CD14-positive monocyte (primary cell): ENCODE results near the gene BMP2. TPM values are rescaled to one million over a fixed set of nuclear protein-coding genes. Genes with fewer than 3 reads are reported as not detected.

Experiments
- DNase-seq, 3 donors: peaks; one replicate each; pipeline ENCODE4 v3.0.0-alpha.2; 2011 to 2022
- H2AFZ ChIP-seq: 2 replicates; pipeline ENCODE4 v1.6.0; 2012; ENCODE audit warnings: mild to moderate bottlenecking, low read depth, low read length, inconsistent platforms; ENCODE audit not compliant: insufficient read depth, poor library complexity, severe bottlenecking
- H3K27ac ChIP-seq, 2 donors: 1 replicate in 1 of 2; 2 replicates in 1 of 2; pipeline ENCODE4 v1.5.1; 2012 to 2013; ENCODE audit warnings: low read length in 2 of 2, control low read depth in 1 of 2, inconsistent platforms in 1 of 2, low read depth in 1 of 2, mild to moderate bottlenecking in 1 of 2
- H3K27me3 ChIP-seq, 2 donors: one replicate each; pipeline versions ENCODE4 v1.6.0 to v1.6.1; 2011 to 2013; ENCODE audit warnings: low read length in 2 of 2; ENCODE audit not compliant: control insufficient read depth in 2 of 2, insufficient read depth in 2 of 2
- H3K36me3 ChIP-seq, 2 donors: replicated peaks in 1 of 2; 1 replicate in 1 of 2; 2 replicates in 1 of 2; pipeline versions ENCODE4 v1.5.1 to v1.6.1; 2012 to 2013; ENCODE audit warnings: low read length in 2 of 2, control low read depth in 1 of 2, inconsistent platforms in 1 of 2, mild to moderate bottlenecking in 1 of 2; ENCODE audit not compliant: insufficient read depth in 2 of 2, control insufficient read depth in 1 of 2
- H3K4me1 ChIP-seq, 2 donors: 1 replicate in 1 of 2; 2 replicates in 1 of 2; pipeline versions ENCODE4 v1.5.1 to v1.6.1; 2012 to 2013; ENCODE audit warnings: low read length in 2 of 2, control low read depth in 1 of 2, inconsistent platforms in 1 of 2, mild to moderate bottlenecking in 1 of 2, moderate library complexity in 1 of 2; ENCODE audit not compliant: insufficient read depth in 2 of 2, control insufficient read depth in 1 of 2
- H3K4me2 ChIP-seq: replicated peaks from 2 replicates; pipeline ENCODE3; 2012; ENCODE audit warnings: low read length, moderate library complexity, mild to moderate bottlenecking; ENCODE audit not compliant: poor library complexity, severe bottlenecking; ENCODE audit errors: extremely low read depth
- H3K4me3 ChIP-seq, 3 experiments: fragments of 200-600 bp in 1 of 3; sonication (generic) in 1 of 3; replicated peaks in 1 of 3; 1 replicate in 2 of 3; 2 replicates in 1 of 3; pipeline ENCODE4 v1.5.1; 2011 to 2013; ENCODE audit warnings: low read length in 3 of 3, mild to moderate bottlenecking in 3 of 3, control low read depth in 2 of 3, low read depth in 2 of 3, inconsistent platforms in 1 of 3, moderate library complexity in 1 of 3
- H3K79me2 ChIP-seq: 2 replicates; pipeline ENCODE4 v1.6.0; 2012; ENCODE audit warnings: mild to moderate bottlenecking, control low read depth, inconsistent platforms, low read length, moderate library complexity; ENCODE audit not compliant: insufficient read depth
- H3K9ac ChIP-seq: 2 replicates; pipeline ENCODE4 v1.6.0; 2017; ENCODE audit warnings: low read length, mild to moderate bottlenecking; ENCODE audit not compliant: insufficient read depth, poor library complexity, severe bottlenecking
- H3K9me3 ChIP-seq, 2 donors: replicated peaks in 1 of 2; 1 replicate in 1 of 2; 2 replicates in 1 of 2; pipeline versions ENCODE4 v1.5.1 to v1.6.1; 2012 to 2013; ENCODE audit warnings: low read length in 2 of 2, control low read depth in 1 of 2; ENCODE audit not compliant: control insufficient read depth in 1 of 2, insufficient read depth in 1 of 2
- H4K20me1 ChIP-seq: 2 replicates; pipeline ENCODE4 v1.6.0; 2012; ENCODE audit warnings: mild to moderate bottlenecking, low read length, control low read depth, moderate library complexity; ENCODE audit not compliant: insufficient read depth
- H3K27ac Mint-ChIP-seq, 7 donors: one replicate each; pipeline ENCODE4 v1.8.0; 2020; ENCODE audit warnings: mild to moderate bottlenecking in 7 of 7, mixed read lengths in 7 of 7, moderate library complexity in 6 of 7, inconsistent platforms in 2 of 7
- H3K27me3 Mint-ChIP-seq, 3 donors: one replicate each; pipeline ENCODE4 v1.8.0; 2021 to 2022; ENCODE audit warnings: low read depth in 3 of 3, mild to moderate bottlenecking in 3 of 3, mixed read lengths in 3 of 3, moderate library complexity in 3 of 3, inconsistent platforms in 1 of 3
- H3K36me3 Mint-ChIP-seq, 2 donors: one replicate each; pipeline ENCODE4 v1.8.0; 2020; ENCODE audit warnings: mixed read lengths in 2 of 2, inconsistent platforms in 1 of 2, mild to moderate bottlenecking in 1 of 2
- H3K4me1 Mint-ChIP-seq: one replicate; pipeline ENCODE4 v1.8.0; 2020; ENCODE audit warnings: mild to moderate bottlenecking, mixed read lengths
- H3K4me3 Mint-ChIP-seq, 2 donors: one replicate each; pipeline ENCODE4 v1.8.0; 2020; ENCODE audit warnings: mild to moderate bottlenecking in 2 of 2, mixed read lengths in 2 of 2, moderate library complexity in 1 of 2
- H3K9me3 Mint-ChIP-seq, 7 donors: one replicate each; pipeline ENCODE4 v1.8.0; 2020 to 2022; ENCODE audit warnings: mixed read lengths in 7 of 7, mild to moderate bottlenecking in 6 of 7, moderate library complexity in 6 of 7, inconsistent platforms in 2 of 7
- WGBS: methylation state at CpG from one replicate; pipeline ENCODE4 v1.1.5; 2013; ENCODE audit warnings: missing lambda C conversion rate; ENCODE audit not compliant: insufficient coverage; 5-methylcytosine and 5-hydroxymethylcytosine counted together
- intact Hi-C, 2 donors: fragments of 100-400 bp; cut with micrococcal nuclease; formaldehyde crosslinking; loops; one replicate each; pipeline versions ENCODE4 v1.15.0 to v1.15.1; 2023
- polyA plus RNA-seq, 3 donors: library from polyadenylated mRNA; depleted of rRNA in 1 of 3; unstranded in 2 of 3; stranded (reverse) in 1 of 3; fragments of 300-500 nt in 2 of 3; fragments of >200 nt in 1 of 3; fragmentation: Illumina TruSeq in 2 of 3; gene quantifications; 1 replicate in 2 of 3; 2 replicates in 1 of 3; pipeline ENCODE4 v1.2.3, GENCODE V29; 2012 to 2021
- TF ChIP-seq, protein P1 (sequence below): fragments of 200-600 bp; IDR thresholded peaks from one replicate; pipeline ENCODE4 v1.8.0; 2022; ENCODE audit warnings: antibody characterized with exemption, mild to moderate bottlenecking

The BMP2 gene
- polyA plus RNA-seq, 3 donors: 0.07 TPM; not detected in 2

DNA sequence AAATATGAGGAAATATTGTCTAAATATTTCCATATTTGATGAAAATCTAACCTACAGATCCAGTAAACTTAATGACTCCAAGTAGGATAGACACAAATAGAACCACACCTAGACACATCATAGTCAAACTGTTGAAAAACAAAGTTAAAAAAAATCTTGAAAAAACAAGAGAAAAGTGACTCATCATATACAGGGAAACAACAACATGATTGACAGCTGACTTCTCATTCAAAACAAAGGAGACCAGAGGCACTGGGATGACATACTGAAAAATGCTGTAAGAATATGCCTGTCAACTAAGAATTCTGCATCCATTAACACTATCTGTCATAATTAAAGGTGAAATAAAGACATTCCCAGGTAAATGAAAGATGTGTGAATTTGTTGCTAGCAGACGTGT lies 38.8 kb downstream of the BMP2 start:
- WGBS: no CpG with 5 or more reads among the region's 1 CpG
- Histone ChIP-seq H3K9ac (no peak overlapping the region), H3K9me3 (no peaks in the 10 kb centered on the region), H3K79me2 (no peaks in the 10 kb centered on the region), H3K4me2 (no peak overlapping the region), H4K20me1 (no peaks in the 10 kb centered on the region), H3K4me3 (no peak overlapping the region), H3K27ac (no peak overlapping the region), H3K4me1 (no peaks in the 10 kb centered on the region), H2AFZ (no peak overlapping the region), H3K27me3 (no peaks in the 10 kb centered on the region), H3K36me3 (no peaks in the 10 kb centered on the region)
- H3K4me3 Mint-ChIP-seq: no peak overlapping the region
- no peak for DNase-seq
- TF ChIP-seq, protein P1, sequence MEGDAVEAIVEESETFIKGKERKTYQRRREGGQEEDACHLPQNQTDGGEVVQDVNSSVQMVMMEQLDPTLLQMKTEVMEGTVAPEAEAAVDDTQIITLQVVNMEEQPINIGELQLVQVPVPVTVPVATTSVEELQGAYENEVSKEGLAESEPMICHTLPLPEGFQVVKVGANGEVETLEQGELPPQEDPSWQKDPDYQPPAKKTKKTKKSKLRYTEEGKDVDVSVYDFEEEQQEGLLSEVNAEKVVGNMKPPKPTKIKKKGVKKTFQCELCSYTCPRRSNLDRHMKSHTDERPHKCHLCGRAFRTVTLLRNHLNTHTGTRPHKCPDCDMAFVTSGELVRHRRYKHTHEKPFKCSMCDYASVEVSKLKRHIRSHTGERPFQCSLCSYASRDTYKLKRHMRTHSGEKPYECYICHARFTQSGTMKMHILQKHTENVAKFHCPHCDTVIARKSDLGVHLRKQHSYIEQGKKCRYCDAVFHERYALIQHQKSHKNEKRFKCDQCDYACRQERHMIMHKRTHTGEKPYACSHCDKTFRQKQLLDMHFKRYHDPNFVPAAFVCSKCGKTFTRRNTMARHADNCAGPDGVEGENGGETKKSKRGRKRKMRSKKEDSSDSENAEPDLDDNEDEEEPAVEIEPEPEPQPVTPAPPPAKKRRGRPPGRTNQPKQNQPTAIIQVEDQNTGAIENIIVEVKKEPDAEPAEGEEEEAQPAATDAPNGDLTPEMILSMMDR: no peak
- intact Hi-C loops: no loop called here
- no peaks in the 10 kb centered on the region for H3K36me3 Mint-ChIP-seq
- peaks cover 2 to 8% (median 3%) of the 10 kb centered on the region in 3 donors for H3K27me3 Mint-ChIP-seq
- H3K27ac Mint-ChIP-seq: no peak overlapping the region
- H3K4me1 Mint-ChIP-seq: no peaks in the 10 kb centered on the region
- peaks cover 0 to 6% (median 2%) of the 10 kb centered on the region in 7 donors for H3K9me3 Mint-ChIP-seq

DNA sequence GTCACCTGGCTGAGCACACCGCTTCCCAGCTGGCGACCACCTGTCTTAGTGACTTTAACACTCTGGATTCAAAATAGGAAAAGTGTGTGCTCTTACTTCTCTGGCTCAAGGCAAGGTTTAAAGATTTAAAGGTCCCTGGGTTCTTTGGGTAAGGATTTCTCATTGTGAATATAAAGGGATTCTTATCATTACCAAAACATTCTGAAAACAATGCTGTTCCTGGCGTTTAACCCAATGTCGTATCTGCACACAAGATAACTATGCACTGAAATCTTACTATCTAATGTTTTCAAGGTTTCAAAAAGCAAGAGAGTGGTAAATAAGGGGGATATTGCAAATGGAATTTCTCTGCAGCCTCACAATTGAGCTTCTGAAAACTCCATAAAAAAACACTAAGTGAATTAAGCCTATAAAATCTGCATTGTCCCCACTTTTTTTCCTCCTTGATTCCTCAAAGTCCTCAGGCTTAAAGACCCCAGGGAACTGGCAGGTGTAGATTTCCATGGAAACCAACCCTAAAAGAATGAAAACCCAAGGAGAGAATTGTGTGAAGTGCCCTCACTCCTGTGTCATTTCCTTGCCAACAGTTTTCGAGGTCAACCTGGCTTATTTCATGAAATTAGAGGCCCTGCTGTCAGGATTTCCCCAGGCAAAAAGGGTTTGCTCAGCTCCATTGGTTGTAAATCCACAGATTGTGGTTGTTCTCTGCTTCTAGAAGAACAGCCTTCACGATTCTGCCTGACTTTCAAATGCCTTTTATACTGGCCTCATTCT lies 44.0 kb downstream of the BMP2 start:
- no peaks in the 10 kb centered on the region for H3K36me3 Mint-ChIP-seq
- no peaks in the 10 kb centered on the region for H3K9me3 ChIP-seq
- no peaks in the 10 kb centered on the region for H3K36me3 ChIP-seq
- TF ChIP-seq, protein P1: no peak
- H3K27ac Mint-ChIP-seq: no peak overlapping the region
- no peaks in the 10 kb centered on the region for H3K4me1 ChIP-seq
- 80% methylated on average over 2 of the region's 6 CpGs for WGBS
- intact Hi-C loops: no loop called here
- no peak overlapping the region for H3K27ac ChIP-seq
- no peaks in the 10 kb centered on the region for H4K20me1 ChIP-seq
- DNase-seq: no peak
- H3K79me2 ChIP-seq: no peaks in the 10 kb centered on the region
- H2AFZ ChIP-seq: no peak overlapping the region
- H3K4me3 ChIP-seq: no peak overlapping the region
- peaks cover 0 to 3% (median 0%) of the 10 kb centered on the region in 7 donors for H3K9me3 Mint-ChIP-seq
- no peaks in the 10 kb centered on the region for H3K4me1 Mint-ChIP-seq
- H3K4me2 ChIP-seq: no peak overlapping the region
- peaks cover 5 to 15% of the 10 kb centered on the region in 2 donors for H3K27me3 ChIP-seq
- H3K4me3 Mint-ChIP-seq: no peak overlapping the region
- no peak overlapping the region for H3K9ac ChIP-seq
- peaks cover 0 to 20% (median 8%) of the 10 kb centered on the region in 3 donors for H3K27me3 Mint-ChIP-seq
